GM23338 (cell line): ENCODE data around the gene RIPOR3. TPM values are rescaled to one million over a fixed set of nuclear protein-coding genes. Genes with fewer than 3 reads are reported as not detected.

Source experiments
- ATAC-seq: fragments of 200-7000 bp; cut with Tn5 transposase; 3 replicates; pipeline ENCODE4 v1.9.1; 2020
- DNase-seq: peaks from one replicate; pipeline ENCODE4 v3.0.0-alpha.2; 2015; ENCODE audit warnings: low spot score
- H2AFZ ChIP-seq: fragments of 200-600 bp; sonication (generic); 2 replicates; pipeline ENCODE4 v1.8.0; 2016; ENCODE audit warnings: antibody characterized with exemption, mild to moderate bottlenecking, moderate library complexity
- H3F3A ChIP-seq: fragments of 200-600 bp; sonication (generic); replicated peaks from 2 replicates; pipeline ENCODE4 v1.8.0; 2017; ENCODE audit warnings: antibody characterized with exemption, mixed run types, low read depth
- H3K27ac ChIP-seq: fragments of 200-600 bp; sonication (generic); 2 replicates; pipeline ENCODE4 v1.6.1; 2016; ENCODE audit warnings: low read depth
- H3K27me3 ChIP-seq: fragments of 200-600 bp; sonication (generic); 2 replicates; pipeline ENCODE4 v1.8.0; 2016; ENCODE audit warnings: mild to moderate bottlenecking, mixed run types, moderate library complexity; ENCODE audit not compliant: insufficient read depth
- H3K36me3 ChIP-seq: fragments of 200-600 bp; sonication (generic); 2 replicates; pipeline ENCODE4 v1.8.0; 2016; ENCODE audit warnings: mild to moderate bottlenecking; ENCODE audit not compliant: insufficient read depth
- H3K4me1 ChIP-seq: fragments of 200-600 bp; sonication (generic); 2 replicates; pipeline ENCODE4 v1.8.0; 2016; ENCODE audit warnings: mild to moderate bottlenecking, moderate library complexity; ENCODE audit not compliant: insufficient read depth
- H3K4me2 ChIP-seq: fragments of 200-600 bp; sonication (generic); 2 replicates; pipeline ENCODE4 v1.7.1; 2017; ENCODE audit warnings: mixed run types
- H3K4me3 ChIP-seq: fragments of 200-600 bp; sonication (generic); 2 replicates; pipeline ENCODE4 v1.6.1; 2016; ENCODE audit warnings: mixed run types
- H3K79me2 ChIP-seq: fragments of 200-600 bp; sonication (generic); replicated peaks from 2 replicates; pipeline ENCODE4 v1.8.0; 2017; ENCODE audit warnings: mild to moderate bottlenecking; ENCODE audit not compliant: insufficient read depth
- H3K9me2 ChIP-seq: fragments of 200-600 bp; sonication (generic); 2 replicates; pipeline ENCODE4 v1.8.0; 2017; ENCODE audit not compliant: insufficient read depth
- H4K20me1 ChIP-seq: fragments of 200-600 bp; sonication (generic); replicated peaks from 2 replicates; pipeline ENCODE4 v1.8.0; 2017; ENCODE audit warnings: mild to moderate bottlenecking; ENCODE audit not compliant: insufficient read depth
- H3K27ac Mint-ChIP-seq: 2 replicates; pipeline ENCODE4 v1.8.0; 2020; ENCODE audit warnings: inconsistent platforms, mild to moderate bottlenecking, moderate library complexity, mixed read lengths
- H3K27me3 Mint-ChIP-seq: 3 replicates; pipeline ENCODE4 v1.8.0; 2022; ENCODE audit warnings: low read depth, mild to moderate bottlenecking, moderate library complexity, mixed read lengths, inconsistent platforms; ENCODE audit not compliant: insufficient read depth, poor library complexity
- H3K36me3 Mint-ChIP-seq: 3 replicates; pipeline ENCODE4 v1.8.0; 2021; ENCODE audit warnings: low read depth, mild to moderate bottlenecking, inconsistent platforms, moderate library complexity, mixed read lengths
- H3K4me1 Mint-ChIP-seq: 3 replicates; pipeline ENCODE4 v1.8.0; 2020; ENCODE audit warnings: mild to moderate bottlenecking, inconsistent platforms, mixed read lengths
- H3K4me3 Mint-ChIP-seq: 3 replicates; pipeline ENCODE4 v1.8.0; 2021; ENCODE audit warnings: moderate library complexity, mild to moderate bottlenecking, inconsistent platforms, mixed read lengths
- H3K9me3 Mint-ChIP-seq: 3 replicates; pipeline ENCODE4 v1.8.0; 2020; ENCODE audit warnings: moderate library complexity, mild to moderate bottlenecking, inconsistent platforms, mixed read lengths
- CREB1 ChIP-seq: fragments of 250-450 bp; sonication (Bioruptor Pico); IDR thresholded peaks from 2 replicates; pipeline ENCODE4 v1.5.0; 2020; ENCODE audit warnings: low read depth, mild to moderate bottlenecking, moderate library complexity
- EZH2 ChIP-seq: fragments of 200-600 bp; sonication (generic); IDR thresholded peaks from one replicate; pipeline ENCODE4 v1.8.0; 2017; ENCODE audit warnings: antibody characterized with exemption, mild to moderate bottlenecking, low read depth; ENCODE audit not compliant: unreplicated experiment
- EZH2phosphoT487 ChIP-seq: fragments of 200-600 bp; sonication (generic); IDR thresholded peaks from one replicate; pipeline ENCODE4 v1.8.1; 2018; ENCODE audit warnings: antibody characterized with exemption; ENCODE audit not compliant: unreplicated experiment
- JUNB ChIP-seq: IDR thresholded peaks from one replicate; pipeline ENCODE4 v1.6.1; 2016; ENCODE audit warnings: antibody characterized with exemption; ENCODE audit not compliant: unreplicated experiment
- NANOG ChIP-seq: IDR thresholded peaks from 2 replicates; pipeline ENCODE4 v1.6.1; 2016; ENCODE audit warnings: antibody characterized with exemption, borderline replicate concordance
- POLR2AphosphoS5 ChIP-seq: IDR thresholded peaks from 2 replicates; pipeline ENCODE4 v1.6.1; 2016; ENCODE audit warnings: antibody characterized with exemption, low read depth
- STAT1 ChIP-seq: IDR thresholded peaks from one replicate; pipeline ENCODE4 v1.6.1; 2016; ENCODE audit warnings: antibody characterized with exemption; ENCODE audit not compliant: unreplicated experiment
- ZNF114 ChIP-seq: fragments of 250-450 bp; sonication (Bioruptor Pico); IDR thresholded peaks from 2 replicates; pipeline ENCODE4 v1.5.0; 2020; ENCODE audit warnings: mild to moderate bottlenecking, moderate library complexity
- ZNF331 ChIP-seq: fragments of 250-450 bp; sonication (Bioruptor Pico); IDR thresholded peaks from 2 replicates; pipeline ENCODE4 v1.5.0; 2020; ENCODE audit warnings: low read depth, mild to moderate bottlenecking, moderate library complexity
- polyA plus RNA-seq: library from polyadenylated mRNA; unstranded; fragments of >200 nt; fragmentation: Nextera tagmentation; extraction: Ambion mirVana; gene quantifications from 2 replicates; pipeline ENCODE4 v1.2.1, GENCODE V29; 2016
- total RNA-seq: library from RNA; depleted of rRNA; stranded (reverse); fragments of >200 nt; shearing (Covaris generic); gene quantifications from 2 replicates; pipeline ENCODE4 v1.2.3, GENCODE V29; 2014
- TF ChIP-seq, protein P1 (sequence below), 2 experiments: fragments of 200-600 bp in 1 of 2; sonication (generic) in 1 of 2; conservative IDR thresholded peaks; 2 replicates each; pipeline versions ENCODE4 v1.5.1 to v1.6.1; 2016 to 2017; ENCODE audit warnings: antibody characterized with exemption in 2 of 2, low read depth in 2 of 2, mild to moderate bottlenecking in 2 of 2, moderate library complexity in 1 of 2
- TF ChIP-seq, protein P2 (sequence below): IDR thresholded peaks from one replicate; pipeline ENCODE4 v1.6.1; 2018; ENCODE audit warnings: antibody characterized with exemption; ENCODE audit not compliant: unreplicated experiment
- TF ChIP-seq, protein P3 (sequence below): IDR thresholded peaks from 2 replicates; pipeline ENCODE4 v1.6.1; 2016; ENCODE audit warnings: antibody characterized with exemption
- TF ChIP-seq, protein P4 (sequence below): fragments of 250-450 bp; sonication (Bioruptor Pico); IDR thresholded peaks from 2 replicates; pipeline ENCODE4 v1.5.0; 2020; ENCODE audit warnings: mild to moderate bottlenecking, moderate library complexity

The RIPOR3 gene
- total and polyA plus RNA-seq, 2 experiments from 2014 or later = 4.9 to 6.3 TPM

DNA sequence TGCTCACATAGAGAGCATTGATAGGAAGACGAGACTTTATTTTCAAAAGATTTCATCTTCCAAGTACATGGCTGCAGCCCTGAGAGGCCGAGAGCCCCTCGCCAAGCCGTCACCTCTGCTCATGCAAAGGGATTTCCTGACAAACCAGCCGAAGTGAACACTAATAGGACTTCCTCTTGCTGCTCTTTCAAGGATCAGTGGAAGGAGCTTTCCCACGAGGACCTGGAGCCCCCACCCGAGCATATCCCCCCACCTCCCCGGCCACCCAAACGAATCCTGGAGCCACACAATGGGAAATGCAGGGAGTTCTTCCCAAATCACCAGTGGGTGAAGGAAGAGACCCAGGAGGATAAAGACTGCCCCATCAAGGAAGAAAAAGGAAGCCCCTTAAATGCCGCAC, 111.8 kb downstream of the RIPOR3 start:
- Histone ChIP-seq H4K20me1 (peaks cover 6% of the 10 kb centered on the region; the same call in 1 of the 2 replicates), H3K27me3 (no peaks in the 10 kb centered on the region), H2AFZ (no peak overlapping the region), H3K9me2 (no peaks in the 10 kb centered on the region), H3K4me1 (no peaks in the 10 kb centered on the region), H3K4me3 (no peak overlapping the region), H3K27ac (no peak overlapping the region), H3K79me2 (no peaks in the 10 kb centered on the region), H3F3A (0 out of 2 replicates have a peak, but pooled peaks cover 4% of the 10 kb centered on the region), H3K4me2 (no peak overlapping the region), H3K36me3 (peaks cover 18% of the 10 kb centered on the region; the same call in 1 of the 2 replicates)
- ATAC-seq = no peak
- Mint-ChIP-seq H3K36me3 (peaks cover 59% of the 10 kb centered on the region), H3K27ac (no peak overlapping the region), H3K4me3 (no peak overlapping the region), H3K9me3 (no peaks in the 10 kb centered on the region), H3K27me3 (no peaks in the 10 kb centered on the region), H3K4me1 (peaks cover 2% of the 10 kb centered on the region; the same call in 1 of the 3 replicates)
- DNase-seq = no peak
- TF ChIP-seq POLR2AphosphoS5 (no peak), CREB1 (CRISPR knock-in tag) (no peak), STAT1 (no peak), EZH2 (no peak), EZH2phosphoT487 (no peak), JUNB (no peak), ZNF331 (CRISPR knock-in tag) (no peak), NANOG (no peak), ZNF114 (CRISPR knock-in tag) (no peak)
- TF ChIP-seq, protein P1, sequence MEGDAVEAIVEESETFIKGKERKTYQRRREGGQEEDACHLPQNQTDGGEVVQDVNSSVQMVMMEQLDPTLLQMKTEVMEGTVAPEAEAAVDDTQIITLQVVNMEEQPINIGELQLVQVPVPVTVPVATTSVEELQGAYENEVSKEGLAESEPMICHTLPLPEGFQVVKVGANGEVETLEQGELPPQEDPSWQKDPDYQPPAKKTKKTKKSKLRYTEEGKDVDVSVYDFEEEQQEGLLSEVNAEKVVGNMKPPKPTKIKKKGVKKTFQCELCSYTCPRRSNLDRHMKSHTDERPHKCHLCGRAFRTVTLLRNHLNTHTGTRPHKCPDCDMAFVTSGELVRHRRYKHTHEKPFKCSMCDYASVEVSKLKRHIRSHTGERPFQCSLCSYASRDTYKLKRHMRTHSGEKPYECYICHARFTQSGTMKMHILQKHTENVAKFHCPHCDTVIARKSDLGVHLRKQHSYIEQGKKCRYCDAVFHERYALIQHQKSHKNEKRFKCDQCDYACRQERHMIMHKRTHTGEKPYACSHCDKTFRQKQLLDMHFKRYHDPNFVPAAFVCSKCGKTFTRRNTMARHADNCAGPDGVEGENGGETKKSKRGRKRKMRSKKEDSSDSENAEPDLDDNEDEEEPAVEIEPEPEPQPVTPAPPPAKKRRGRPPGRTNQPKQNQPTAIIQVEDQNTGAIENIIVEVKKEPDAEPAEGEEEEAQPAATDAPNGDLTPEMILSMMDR (conservative IDR thresholded peaks at IDR 0.05; ENCODE audit: low read depth in 2 of 2) = no peak
- TF ChIP-seq, protein P2, sequence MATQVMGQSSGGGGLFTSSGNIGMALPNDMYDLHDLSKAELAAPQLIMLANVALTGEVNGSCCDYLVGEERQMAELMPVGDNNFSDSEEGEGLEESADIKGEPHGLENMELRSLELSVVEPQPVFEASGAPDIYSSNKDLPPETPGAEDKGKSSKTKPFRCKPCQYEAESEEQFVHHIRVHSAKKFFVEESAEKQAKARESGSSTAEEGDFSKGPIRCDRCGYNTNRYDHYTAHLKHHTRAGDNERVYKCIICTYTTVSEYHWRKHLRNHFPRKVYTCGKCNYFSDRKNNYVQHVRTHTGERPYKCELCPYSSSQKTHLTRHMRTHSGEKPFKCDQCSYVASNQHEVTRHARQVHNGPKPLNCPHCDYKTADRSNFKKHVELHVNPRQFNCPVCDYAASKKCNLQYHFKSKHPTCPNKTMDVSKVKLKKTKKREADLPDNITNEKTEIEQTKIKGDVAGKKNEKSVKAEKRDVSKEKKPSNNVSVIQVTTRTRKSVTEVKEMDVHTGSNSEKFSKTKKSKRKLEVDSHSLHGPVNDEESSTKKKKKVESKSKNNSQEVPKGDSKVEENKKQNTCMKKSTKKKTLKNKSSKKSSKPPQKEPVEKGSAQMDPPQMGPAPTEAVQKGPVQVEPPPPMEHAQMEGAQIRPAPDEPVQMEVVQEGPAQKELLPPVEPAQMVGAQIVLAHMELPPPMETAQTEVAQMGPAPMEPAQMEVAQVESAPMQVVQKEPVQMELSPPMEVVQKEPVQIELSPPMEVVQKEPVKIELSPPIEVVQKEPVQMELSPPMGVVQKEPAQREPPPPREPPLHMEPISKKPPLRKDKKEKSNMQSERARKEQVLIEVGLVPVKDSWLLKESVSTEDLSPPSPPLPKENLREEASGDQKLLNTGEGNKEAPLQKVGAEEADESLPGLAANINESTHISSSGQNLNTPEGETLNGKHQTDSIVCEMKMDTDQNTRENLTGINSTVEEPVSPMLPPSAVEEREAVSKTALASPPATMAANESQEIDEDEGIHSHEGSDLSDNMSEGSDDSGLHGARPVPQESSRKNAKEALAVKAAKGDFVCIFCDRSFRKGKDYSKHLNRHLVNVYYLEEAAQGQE = no peak
- TF ChIP-seq, protein P3, sequence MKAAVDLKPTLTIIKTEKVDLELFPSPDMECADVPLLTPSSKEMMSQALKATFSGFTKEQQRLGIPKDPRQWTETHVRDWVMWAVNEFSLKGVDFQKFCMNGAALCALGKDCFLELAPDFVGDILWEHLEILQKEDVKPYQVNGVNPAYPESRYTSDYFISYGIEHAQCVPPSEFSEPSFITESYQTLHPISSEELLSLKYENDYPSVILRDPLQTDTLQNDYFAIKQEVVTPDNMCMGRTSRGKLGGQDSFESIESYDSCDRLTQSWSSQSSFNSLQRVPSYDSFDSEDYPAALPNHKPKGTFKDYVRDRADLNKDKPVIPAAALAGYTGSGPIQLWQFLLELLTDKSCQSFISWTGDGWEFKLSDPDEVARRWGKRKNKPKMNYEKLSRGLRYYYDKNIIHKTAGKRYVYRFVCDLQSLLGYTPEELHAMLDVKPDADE = no peak
- TF ChIP-seq, protein P4, sequence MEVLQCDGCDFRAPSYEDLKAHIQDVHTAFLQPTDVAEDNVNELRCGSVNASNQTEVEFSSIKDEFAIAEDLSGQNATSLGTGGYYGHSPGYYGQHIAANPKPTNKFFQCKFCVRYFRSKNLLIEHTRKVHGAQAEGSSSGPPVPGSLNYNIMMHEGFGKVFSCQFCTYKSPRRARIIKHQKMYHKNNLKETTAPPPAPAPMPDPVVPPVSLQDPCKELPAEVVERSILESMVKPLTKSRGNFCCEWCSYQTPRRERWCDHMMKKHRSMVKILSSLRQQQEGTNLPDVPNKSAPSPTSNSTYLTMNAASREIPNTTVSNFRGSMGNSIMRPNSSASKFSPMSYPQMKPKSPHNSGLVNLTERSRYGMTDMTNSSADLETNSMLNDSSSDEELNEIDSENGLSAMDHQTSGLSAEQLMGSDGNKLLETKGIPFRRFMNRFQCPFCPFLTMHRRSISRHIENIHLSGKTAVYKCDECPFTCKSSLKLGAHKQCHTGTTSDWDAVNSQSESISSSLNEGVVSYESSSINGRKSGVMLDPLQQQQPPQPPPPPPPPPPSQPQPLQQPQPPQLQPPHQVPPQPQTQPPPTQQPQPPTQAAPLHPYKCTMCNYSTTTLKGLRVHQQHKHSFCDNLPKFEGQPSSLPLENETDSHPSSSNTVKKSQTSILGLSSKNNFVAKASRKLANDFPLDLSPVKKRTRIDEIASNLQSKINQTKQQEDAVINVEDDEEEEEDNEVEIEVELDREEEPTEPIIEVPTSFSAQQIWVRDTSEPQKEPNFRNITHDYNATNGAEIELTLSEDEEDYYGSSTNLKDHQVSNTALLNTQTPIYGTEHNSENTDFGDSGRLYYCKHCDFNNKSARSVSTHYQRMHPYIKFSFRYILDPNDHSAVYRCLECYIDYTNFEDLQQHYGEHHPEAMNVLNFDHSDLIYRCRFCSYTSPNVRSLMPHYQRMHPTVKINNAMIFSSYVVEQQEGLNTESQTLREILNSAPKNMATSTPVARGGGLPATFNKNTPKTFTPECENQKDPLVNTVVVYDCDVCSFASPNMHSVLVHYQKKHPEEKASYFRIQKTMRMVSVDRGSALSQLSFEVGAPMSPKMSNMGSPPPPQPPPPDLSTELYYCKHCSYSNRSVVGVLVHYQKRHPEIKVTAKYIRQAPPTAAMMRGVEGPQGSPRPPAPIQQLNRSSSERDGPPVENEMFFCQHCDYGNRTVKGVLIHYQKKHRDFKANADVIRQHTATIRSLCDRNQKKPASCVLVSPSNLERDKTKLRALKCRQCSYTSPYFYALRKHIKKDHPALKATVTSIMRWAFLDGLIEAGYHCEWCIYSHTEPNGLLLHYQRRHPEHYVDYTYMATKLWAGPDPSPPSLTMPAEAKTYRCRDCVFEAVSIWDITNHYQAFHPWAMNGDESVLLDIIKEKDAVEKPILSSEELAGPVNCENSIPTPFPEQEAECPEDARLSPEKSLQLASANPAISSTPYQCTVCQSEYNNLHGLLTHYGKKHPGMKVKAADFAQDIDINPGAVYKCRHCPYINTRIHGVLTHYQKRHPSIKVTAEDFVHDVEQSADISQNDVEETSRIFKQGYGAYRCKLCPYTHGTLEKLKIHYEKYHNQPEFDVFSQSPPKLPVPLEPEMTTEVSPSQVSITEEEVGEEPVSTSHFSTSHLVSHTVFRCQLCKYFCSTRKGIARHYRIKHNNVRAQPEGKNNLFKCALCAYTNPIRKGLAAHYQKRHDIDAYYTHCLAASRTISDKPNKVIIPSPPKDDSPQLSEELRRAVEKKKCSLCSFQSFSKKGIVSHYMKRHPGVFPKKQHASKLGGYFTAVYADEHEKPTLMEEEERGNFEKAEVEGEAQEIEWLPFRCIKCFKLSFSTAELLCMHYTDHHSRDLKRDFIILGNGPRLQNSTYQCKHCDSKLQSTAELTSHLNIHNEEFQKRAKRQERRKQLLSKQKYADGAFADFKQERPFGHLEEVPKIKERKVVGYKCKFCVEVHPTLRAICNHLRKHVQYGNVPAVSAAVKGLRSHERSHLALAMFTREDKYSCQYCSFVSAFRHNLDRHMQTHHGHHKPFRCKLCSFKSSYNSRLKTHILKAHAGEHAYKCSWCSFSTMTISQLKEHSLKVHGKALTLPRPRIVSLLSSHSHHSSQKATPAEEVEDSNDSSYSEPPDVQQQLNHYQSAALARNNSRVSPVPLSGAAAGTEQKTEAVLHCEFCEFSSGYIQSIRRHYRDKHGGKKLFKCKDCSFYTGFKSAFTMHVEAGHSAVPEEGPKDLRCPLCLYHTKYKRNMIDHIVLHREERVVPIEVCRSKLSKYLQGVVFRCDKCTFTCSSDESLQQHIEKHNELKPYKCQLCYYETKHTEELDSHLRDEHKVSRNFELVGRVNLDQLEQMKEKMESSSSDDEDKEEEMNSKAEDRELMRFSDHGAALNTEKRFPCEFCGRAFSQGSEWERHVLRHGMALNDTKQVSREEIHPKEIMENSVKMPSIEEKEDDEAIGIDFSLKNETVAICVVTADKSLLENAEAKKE (CRISPR knock-in tag) = no peak
